CD4-positive, alpha-beta T cell treated with Interleukin-1 beta for 1 hour (primary cell): ENCODE measurements around the gene MYBBP1A.

Source experiments
- DNase-seq, 2 donors: peaks; one replicate each; pipeline ENCODE4 v3.0.0-alpha.2; 2020 to 2022

The MYBBP1A gene

DNA sequence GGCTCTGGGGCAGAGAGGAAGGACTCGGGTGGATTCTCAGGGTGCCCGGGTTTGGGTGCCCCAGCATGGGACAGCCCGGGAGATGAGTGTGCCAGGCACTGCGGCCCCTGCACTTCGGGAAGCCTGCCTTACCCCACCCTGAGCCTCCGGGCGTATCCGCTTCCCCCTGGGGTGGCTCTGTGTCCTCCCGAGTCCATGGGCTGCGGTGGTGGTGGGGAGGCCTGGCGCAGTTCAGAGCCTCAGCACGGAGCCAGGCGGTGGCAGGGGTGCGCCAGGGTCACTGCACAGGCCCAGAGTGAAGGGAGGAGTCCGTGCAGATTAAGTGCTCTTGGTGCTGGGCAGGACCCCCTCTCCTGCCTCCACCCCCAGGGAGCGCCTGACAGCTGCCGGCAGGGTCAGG lies 20.7 kb downstream of the MYBBP1A start:
- DNase-seq = no peak

DNA sequence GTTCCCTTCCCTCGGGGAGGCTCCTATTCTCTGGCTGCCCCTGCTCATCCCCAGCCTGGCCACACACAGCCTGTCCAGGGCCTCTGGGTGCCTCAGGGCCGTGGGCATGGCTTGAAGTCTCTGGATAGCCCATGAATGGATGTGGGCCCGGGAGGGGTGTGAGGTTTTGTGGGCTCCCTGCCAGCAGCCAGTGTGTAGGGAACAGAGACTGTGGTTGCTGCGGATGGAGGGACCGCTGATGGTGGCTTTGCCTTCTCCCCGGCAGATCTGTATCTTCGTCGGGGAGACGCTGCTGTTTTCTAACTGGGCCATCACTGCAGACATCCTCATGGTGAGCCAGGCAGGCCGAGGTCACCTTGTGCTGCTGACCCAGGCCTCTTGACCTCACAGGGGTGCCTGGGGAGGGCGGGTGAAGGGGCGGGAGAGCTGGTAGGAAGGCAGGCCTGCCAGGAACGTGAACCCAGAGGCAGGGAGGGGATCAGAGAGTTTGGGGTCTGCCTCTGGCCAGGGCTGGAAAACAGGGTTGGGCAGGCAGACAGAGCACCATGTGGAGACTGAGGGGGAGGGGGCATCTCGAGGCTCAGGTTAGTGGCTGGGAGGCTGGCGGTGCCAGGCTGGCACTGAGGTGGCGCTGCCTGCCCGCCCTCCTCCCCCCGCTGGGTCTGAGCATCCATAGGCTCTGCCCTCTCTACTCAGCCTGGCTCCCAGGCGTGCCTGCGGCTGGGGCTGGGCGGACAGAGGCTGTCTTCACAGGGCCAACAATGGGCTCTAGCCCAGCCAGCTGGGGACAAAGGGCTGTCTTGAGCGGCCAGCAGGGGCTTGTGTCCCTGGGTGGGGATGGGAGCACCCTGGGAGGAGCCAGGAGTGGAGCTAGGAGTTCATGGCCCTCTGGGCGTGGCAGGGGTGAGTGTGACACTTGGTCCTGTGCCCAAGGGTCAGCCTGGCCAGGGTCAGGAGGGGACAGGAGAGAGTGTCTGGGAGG lies 21.4 kb downstream of the MYBBP1A start:
- no peak for DNase-seq

DNA sequence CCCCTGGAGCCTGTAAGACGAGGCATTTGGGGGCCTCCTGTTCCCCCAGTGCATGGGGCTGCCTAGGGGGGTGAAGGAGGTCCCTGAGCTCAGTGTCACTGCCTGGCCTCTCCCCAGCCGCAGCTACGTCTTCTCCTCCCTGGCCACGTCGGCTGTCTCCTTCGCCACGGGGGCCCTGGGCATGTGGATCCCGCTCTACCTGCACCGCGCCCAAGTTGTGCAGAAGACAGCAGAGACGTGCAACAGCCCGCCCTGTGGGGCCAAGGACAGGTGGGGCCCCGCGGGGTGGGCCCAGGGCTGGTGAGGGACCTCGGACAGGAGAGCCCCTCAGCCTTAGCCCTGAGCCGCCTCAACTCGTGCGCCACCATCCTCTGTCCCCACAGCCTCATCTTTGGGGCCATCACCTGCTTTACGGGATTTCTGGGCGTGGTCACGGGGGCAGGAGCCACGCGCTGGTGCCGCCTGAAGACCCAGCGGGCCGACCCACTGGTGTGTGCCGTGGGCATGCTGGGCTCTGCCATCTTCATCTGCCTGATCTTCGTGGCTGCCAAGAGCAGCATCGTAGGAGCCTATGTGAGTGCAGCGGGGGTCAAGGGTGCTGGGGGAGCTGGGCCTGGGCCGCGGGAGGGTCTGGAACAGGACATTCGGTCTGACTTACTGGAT lies 22.2 kb downstream of the MYBBP1A start:
- no peak for DNase-seq

DNA sequence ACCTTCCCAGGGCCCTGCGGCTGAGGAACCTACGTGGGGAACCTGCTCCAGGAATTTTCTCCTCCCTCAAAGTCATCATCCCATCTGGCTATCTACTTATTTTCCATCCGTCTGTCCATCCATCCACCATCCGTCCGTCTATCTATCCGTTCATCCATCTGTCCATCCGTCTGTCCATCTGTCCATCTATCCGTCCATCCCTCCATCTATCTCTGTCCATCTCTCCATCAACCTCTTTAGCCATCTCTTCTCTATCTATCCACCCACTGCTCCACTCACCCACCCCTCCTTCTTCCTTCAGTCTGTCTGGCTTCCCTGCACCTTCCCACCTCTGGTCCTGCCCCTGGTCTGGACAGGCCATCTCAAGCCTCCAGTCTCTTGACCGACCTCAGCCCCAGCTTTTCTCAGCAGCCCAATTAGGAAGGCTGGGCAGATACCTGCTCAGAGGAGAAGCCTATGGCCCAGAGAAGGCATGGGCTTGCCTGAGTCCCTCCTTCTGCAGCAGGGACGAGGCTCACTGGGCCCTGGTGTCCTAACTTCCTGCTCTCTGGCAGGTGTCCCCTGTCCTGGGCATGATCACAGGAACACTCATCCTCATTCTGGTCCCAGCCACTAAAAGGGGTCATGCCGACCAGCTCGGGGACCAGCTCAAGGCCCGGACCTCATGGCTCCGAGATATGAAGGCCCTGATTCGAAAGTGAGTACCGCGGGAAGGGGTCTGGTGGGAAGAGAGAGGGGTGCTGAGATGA lies 23.0 kb downstream of the MYBBP1A start:
- DNase-seq = no peak

DNA sequence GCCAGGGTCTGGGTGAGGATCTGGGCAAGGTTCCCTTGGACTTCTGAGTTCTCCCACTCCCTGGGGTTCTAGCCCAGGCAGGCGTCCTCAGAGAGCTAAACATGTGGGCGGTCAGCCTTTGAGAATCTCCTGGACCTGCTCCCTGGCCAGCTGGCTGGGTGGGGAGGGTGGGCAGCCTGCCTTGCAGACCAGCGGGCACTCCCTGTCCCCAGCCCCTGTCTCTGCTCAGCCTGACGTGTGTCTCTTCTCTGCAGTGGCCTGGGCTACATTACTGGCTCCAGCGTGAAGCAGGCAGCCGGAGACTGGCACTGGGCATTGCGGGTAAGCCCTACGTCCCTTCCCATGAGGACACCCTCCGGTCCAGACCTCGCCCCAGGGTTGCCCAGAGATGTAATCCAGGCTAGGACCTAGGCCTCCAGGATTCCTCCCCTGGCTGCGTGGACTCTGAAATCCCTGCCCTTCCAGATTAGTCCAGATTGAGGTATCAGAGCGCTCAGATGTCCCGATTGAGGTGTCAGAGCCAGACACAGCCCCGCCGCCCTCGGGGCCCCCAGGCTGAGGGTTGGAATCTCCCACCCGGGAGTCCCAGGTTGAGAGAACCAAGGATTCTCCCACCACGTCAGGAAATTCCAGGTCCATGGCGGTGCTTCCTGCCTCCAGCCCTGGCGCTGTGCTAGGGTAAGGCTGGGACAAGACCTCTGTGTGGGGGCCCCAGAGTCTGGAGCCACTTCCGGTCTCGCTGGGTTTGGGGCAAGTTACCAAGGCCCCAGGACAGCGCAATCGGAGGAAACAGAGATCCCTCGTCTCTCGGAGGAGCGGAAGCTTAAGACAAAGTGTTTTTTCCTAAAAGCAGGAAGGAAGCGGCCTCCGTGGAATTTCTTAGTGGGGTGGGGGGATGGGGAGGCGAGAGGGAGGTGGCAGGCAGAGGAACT lies 24.1 kb downstream of the MYBBP1A start:
- no peak for DNase-seq

DNA sequence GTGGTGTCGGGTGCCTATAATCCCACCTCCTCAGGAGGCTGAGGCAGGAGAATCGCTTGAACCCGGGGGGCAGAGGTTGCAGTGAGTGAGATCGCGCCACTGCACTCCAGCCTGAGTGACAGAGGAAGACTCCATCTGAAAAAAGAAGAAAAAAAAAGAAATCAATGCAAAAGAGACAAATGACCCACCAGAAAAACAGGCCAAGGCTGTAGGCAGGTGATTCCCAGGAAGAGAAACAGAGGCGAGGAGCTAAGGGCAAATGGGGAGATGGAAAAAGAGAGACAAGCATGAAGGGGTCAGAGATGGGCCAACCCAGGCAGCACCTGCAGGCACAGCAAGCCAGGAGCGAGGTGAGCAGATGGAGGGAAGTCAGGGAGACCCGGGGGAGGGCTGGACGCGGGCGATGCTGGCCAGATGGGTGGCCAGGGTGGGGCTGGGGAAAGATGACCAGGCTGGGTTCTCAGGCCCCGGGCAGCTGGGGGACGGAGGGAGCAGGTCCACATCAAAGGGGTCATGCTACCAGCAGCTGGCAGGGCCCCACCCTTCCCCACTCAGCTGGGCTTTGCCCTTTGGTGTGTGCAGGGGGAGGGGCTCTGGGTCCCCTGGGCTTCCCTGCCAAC lies 25.5 kb downstream of the MYBBP1A start:
- no peak for DNase-seq

DNA sequence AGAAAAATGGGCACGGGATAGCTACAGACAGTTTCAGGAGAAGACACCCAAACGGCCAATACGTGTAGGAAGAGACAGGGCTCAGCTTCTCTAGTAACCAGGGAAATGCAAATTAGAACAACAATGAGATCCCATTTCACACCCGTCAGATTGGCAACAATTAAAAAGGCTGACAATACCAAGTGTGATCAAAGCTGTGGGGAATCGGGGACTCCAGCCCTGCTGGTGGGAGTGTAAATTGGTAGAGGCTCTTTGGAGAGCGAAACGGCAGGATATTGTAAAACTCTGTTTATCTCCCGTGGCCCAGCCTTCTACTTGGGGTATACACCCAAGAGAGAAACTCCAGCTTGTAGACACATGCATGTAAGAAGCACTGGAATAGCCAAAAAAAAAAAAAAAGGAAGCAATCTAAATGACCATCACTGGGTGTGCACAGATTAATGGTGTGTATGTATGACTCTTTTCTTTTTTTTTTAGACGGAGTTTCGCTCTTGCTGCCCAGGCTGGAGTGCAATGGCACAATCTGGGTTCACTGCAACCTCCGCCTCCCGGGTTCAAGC lies 27.5 kb downstream of the MYBBP1A start:
- DNase-seq = no peak

DNA sequence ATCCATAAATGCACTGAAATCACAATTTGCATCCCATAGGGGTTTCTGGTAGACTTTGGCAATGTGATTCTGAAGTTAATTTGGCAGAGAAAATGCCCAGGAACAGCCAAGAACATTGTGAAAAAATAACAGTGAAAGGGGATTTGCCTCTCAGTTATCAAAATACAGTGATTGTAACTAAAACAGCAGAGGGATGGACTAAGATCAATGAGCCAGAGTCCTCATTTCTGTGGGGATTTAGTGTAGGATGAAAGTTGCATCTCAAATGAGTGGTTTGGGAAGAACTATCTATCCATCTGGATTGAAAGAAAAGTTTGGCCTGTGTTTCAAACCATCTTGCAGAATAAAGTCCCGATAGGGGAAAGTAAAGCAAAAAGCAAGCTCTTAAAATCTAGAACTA lies 28.1 kb downstream of the MYBBP1A start:
- no peak for DNase-seq

DNA sequence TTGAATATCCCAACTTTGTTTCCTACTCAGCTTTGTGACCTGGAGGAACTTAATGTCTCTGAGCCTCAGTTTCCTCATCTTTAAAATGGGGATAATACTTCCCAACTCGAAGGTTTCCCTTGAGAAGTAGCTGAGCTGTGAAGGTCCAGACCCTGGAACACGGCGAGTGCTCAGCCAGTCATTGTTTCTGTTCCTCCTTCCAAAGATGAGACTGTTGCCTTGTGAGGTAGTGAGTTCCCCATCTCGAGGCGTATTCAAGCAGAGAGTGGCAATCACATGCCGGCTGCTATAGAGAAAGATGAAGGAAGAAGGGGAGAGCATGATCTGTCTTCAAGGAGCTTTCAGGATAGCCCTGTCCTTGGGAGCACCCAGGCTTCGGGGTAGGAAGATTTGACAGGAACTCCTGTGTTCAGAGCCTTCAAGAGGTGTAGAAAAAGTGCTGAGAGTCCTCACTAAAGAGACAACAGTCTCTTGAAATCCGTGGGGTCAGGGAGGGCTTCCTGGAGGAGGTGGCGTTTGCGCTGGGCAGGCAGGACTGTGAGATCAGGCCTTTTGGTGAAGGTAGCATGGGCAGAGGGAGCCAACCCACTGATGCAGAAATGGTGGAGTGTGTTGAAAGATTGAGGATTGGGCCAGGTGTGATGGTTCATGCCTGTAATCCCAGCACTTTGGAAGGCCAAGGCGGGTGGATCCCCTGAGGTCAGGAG lies 29.3 kb downstream of the MYBBP1A start:
- DNase-seq = no peak

DNA sequence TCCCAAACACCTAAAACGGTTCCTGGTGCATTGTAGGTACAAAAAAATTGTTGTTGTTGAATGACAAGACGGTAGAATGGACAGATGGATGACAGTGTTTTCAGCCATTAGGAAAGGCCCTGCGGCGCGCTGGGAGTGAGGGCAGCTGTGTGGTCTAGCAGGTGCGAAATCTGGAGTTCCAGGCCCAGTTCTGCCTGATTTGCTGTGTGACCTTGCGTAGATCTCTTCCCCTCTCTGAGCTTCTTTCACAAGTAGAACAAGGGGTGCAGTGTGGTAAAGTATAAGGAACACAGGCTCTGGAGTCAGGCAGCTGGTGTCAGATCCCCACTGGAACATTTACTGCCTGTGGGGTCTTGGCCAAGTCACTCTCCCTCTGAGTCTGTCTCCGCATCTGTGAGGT lies 31.2 kb downstream of the MYBBP1A start:
- no peak for DNase-seq

DNA sequence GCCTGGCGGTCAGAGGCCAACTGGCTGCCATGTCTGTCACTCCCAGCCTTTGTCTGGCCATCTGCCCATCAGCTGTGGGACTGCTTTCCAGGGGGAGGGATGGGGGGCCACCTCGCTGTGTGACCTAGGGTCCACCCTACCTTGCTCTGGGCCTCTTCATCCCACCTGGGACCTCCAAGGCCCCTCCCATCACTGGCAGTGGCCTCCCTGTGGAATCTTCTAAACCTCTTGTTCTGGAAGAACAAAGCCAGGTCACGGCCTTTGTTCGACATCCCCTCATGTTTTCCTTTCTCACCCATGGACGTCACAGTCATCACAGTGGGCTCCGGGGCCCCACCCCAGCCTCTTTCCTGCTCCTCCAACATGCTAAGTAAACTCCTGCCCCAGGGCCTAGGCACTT lies 32.5 kb downstream of the MYBBP1A start:
- no peak for DNase-seq

DNA sequence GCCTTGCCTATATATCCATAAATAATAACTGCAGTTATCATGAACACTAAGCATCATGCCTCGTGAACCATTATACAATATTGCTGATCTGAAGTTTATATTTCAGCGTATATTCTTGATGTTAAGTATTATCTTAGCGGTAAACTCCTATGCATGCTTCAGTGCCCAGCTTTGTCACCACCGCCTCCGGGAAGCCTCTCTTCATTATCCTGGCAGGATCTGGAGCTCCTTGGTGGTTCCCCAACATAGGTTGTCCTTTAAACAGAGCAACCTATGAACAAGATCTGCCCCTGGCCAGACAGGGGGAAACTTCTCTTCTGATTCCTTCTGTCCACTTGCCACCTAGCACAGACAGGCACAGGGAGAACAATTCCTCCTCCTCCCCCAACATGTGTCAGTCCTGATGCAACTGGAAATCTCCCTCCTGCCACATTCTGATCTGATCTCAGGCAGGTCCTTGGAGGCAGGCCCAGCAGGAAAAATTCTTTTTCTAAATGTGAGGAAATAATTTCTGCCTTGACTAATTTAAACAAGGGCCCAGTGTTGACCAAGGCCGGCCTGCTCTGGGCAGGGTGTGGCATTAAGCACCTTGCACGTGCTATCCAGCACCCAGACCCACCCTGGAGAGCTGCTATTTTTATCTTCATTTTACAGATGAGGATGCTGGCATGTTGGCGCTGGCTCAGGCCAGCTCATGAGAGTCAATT lies 34.1 kb downstream of the MYBBP1A start:
- no peak for DNase-seq

DNA sequence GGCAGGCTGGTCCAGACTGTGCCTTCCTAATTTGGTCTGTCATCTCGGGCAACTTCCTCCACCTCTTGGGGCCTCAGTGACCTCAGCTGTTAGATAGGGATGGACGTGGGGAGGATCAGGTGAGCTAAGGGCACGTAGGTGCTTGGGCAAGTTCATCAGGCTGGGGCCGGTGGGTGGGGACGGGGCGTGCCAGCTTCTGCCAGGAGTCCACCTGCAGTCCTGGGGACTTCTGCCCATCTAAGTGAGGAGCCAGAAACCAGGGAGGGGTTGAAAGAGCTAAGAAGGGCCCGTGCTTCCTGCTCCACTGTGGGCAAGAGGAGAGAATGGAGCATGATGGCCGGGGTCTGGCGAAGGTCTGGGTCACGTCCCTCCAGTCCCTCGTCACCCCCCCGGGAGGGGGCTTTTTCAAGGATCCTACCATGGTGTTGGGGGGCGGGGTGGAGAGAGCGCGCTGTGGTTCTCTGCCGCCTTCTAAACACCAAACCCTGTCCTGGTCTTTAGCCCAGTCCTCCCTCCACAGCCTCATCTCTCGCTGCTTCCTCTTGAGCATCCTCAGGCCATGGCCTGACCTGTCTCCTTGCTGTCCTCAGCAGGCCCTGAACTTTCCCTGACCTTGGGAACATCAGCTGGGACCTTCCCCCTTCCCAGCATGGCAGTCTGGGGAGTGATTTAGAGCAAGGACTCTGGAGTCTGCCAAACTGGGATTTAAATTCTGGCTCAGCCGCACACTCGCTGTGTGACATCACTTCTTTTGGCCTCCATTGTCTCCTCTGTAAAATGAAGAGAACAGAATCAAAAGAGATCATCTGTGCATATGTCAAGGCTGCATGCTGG lies 34.9 kb downstream of the MYBBP1A start:
- DNase-seq = no peak

DNA sequence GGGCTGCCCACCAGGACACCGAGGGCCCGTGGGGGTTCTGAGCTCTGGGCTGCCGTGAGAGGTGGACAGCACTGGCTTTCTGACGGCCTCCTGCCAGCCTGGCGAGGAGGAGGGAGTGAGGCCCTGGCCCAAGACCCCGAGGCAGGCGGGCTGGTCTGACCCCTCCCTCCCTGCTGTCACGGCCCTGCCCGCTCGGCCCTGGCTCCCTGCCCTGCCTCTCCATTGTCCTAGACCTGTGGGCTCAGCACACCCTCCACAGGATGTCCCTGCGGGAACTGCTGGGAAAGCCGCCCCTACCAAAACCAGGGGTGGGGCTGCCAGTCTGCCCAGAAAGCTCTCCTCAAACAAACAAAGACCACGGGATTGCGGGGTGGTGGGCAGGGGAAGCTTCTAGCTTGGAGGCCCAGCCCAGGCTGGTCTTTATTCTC lies 35.8 kb downstream of the MYBBP1A start:
- no peak for DNase-seq

DNA sequence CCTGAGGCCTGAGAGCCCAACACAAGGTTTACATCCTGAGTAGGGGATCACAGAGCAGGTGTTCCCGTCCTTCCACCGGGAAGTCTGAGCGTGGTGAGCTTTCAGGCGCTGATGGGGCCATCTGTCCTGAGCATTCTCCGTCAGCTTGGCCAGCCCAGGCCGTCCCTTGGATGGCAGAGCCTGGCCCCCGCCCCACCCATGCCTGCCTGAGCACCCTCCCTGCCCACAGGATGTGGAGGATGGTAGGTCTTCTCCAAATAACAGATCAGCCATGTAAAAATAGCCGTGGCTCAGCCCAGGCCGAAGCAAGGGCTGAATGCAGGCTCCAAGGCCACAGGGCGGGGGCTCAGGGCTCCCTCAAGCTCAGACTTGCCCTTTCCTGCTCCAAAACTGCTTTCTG lies 36.3 kb downstream of the MYBBP1A start:
- no peak for DNase-seq

DNA sequence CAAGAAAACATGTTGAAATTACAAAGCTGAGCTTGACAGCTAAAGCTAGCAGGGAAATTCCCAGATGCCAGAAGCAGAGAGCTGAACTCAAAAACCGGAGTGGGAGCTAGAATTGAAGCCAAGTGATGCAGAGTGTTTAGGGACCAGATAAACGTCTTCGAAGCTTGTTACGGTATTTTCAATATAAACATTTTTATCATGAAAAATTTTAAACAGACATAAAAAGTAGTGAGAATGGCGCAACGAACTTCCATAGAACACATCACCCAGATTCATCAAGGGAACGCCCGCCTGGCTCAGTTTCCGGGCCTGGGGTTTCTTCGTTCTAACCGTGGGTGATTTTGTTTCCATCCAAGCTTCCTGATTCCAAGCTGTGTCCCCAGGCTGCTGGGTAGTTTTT lies 38.4 kb downstream of the MYBBP1A start:
- DNase-seq = no peak

DNA sequence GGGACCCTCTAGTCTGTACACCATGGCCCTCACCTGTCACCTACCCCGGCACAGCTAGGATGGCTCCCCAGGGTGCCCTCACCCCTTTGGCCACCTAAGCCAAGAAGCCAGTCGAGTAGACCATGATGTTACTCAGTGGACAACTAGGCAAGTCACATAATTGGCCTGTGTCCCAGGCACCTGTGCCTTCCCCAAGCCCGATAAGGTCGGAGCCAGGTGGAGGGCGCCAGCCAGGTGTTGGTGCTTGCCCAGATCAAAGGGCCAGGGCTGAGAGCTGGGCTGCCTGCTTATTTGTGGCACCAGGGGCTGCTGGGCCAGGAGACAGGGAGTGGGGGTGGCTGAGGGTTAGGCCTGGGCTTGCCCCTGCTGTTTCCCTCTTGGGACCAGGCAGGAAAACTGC lies 39.7 kb downstream of the MYBBP1A start:
- DNase-seq = no peak

DNA sequence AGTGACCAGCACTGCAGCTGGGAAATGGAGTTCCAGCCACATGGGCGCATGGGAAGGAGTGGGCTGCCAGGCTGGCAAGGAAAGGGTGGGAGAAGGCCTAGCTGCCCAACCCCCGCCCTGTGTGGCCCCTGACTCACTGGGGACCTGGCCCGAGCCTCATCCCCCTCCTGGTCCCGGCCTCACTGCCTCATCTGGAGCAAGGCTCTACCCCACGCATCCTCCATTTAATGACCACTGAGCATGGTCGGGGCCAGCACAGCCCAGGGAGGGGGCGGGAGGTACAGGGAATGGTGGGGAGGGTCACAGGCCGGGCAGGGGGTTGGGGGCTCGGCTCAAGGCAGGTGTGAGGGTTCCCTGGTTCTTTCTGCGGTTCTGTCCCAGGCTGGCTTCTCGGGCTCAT lies 40.4 kb downstream of the MYBBP1A start:
- no peak for DNase-seq

DNA sequence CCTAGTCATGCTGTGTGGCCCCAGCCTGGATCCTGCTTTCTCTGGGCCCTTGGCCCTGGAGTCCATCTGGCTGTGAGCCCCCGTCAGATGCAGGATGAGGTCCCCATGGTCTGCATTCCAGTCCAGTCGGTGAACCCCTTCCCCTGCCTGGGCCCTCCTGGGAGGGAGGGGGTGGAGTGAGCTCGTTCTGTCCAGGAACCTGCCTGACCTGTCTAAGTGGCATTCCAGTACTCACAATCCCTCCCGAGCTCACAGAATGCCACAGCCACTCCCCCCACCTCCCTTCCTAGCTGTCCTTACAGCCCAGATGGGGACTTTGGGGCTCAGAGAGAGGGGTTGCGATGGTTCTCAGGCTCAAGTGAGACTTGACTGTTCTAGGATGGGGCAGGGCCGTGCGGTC lies 41.0 kb downstream of the MYBBP1A start:
- DNase-seq = no peak
